Subcutaneous abdominal adipose tissue (tissue), 5 donors: Measurements from ENCODE around the gene GFRA1.
"Not testable (repeated sequence)": the region's sequence is repeated elsewhere in the genome, so short reads cannot be mapped to it uniquely, and the experiment has no call there.

Experiments
- H3K27ac ChIP-seq: one replicate; pipeline ENCODE4 v1.7.0; 2013; ENCODE audit warnings: low read depth, mild to moderate bottlenecking, inconsistent platforms, low read length, moderate library complexity
- H3K27me3 ChIP-seq, 5 donors: one replicate each; pipeline ENCODE4 v1.7.0; 2013; ENCODE audit warnings: low read length in 5 of 5, inconsistent platforms in 1 of 5; ENCODE audit not compliant: control insufficient read depth in 5 of 5, insufficient read depth in 4 of 5
- H3K36me3 ChIP-seq, 5 donors: one replicate each; pipeline ENCODE4 v1.7.0; 2013; ENCODE audit warnings: low read length in 5 of 5; ENCODE audit not compliant: control insufficient read depth in 5 of 5, insufficient read depth in 5 of 5
- H3K4me1 ChIP-seq, 5 donors: one replicate each; pipeline ENCODE4 v1.7.0; 2013; ENCODE audit warnings: low read length in 5 of 5, mild to moderate bottlenecking in 3 of 5, moderate library complexity in 1 of 5; ENCODE audit not compliant: control insufficient read depth in 5 of 5, insufficient read depth in 5 of 5
- H3K4me3 ChIP-seq, 5 donors: one replicate each; pipeline ENCODE4 v1.7.0; 2013; ENCODE audit warnings: low read length in 5 of 5, low read depth in 1 of 5
- H3K9ac ChIP-seq, 5 donors: one replicate each; pipeline ENCODE4 v1.7.0; 2013; ENCODE audit warnings: low read length in 5 of 5, mild to moderate bottlenecking in 4 of 5, moderate library complexity in 3 of 5
- H3K9me3 ChIP-seq, 5 donors: one replicate each; pipeline ENCODE4 v1.7.0; 2013; ENCODE audit warnings: low read length in 5 of 5; ENCODE audit not compliant: control insufficient read depth in 5 of 5
- donor health status: healthy.
- donor health status: healthy.
- donor health status: healthy.
- donor health status: healthy.
- donor health status: healthy.

Gene GFRA1

GRCh38 chr10:116052522-116052921 is 220.5 kb downstream of the GFRA1 start:
- H3K9ac ChIP-seq, H3K4me3 ChIP-seq, H3K36me3 ChIP-seq, H3K27ac ChIP-seq, H3K9me3 ChIP-seq, H3K27me3 ChIP-seq: not testable (repeated sequence)
- H3K4me1 ChIP-seq = peaks cover 3 to 54% (median 51%) of the 10 kb centered on the region in 5 donors

GRCh38 chr10:116049974-116050304 is 223.1 kb downstream of the GFRA1 start:
- H3K4me3 ChIP-seq = no peak overlapping the region
- no peaks in the 10 kb centered on the region for H3K36me3 ChIP-seq
- H3K27ac ChIP-seq = no peak overlapping the region
- H3K9me3 ChIP-seq = no peaks in the 10 kb centered on the region
- H3K4me1 ChIP-seq = peaks cover 6 to 46% (median 44%) of the 10 kb centered on the region in 5 donors
- no peak overlapping the region for H3K9ac ChIP-seq
- no peaks in the 10 kb centered on the region for H3K27me3 ChIP-seq

- Histone ChIP-seq H3K36me3 (no peaks in the 10 kb centered on the region), H3K27ac (no peak overlapping the region), H3K4me3 (no peak overlapping the region), H3K4me1 (peaks cover 11 to 52% (median 50%) of the 10 kb centered on the region in 5 donors), H3K27me3 (no peaks in the 10 kb centered on the region), H3K9ac (no peak overlapping the region), H3K9me3 (no peaks in the 10 kb centered on the region)
Measured at GRCh38 chr10:116049158-116049973, 223.6 kb downstream of the GFRA1 start.

- H3K4me1 ChIP-seq = peaks cover 13 to 59% (median 46%) of the 10 kb centered on the region in 5 donors
- H3K9ac ChIP-seq = no peak overlapping the region
- H3K27ac ChIP-seq = no peak overlapping the region
- H3K9me3 ChIP-seq = no peaks in the 10 kb centered on the region
- H3K27me3 ChIP-seq = no peaks in the 10 kb centered on the region
- H3K36me3 ChIP-seq = no peaks in the 10 kb centered on the region
- no peak overlapping the region for H3K4me3 ChIP-seq
Measured at GRCh38 chr10:116045366-116046356, 227.3 kb downstream of the GFRA1 start.

- Histone ChIP-seq H3K27ac (no peak overlapping the region), H3K9ac (no peak overlapping the region), H3K4me1 (peaks cover 12 to 50% (median 38%) of the 10 kb centered on the region in 5 donors), H3K4me3 (peak overlapping the region in 1 of 5 donors; percentile 12), H3K27me3 (no peaks in the 10 kb centered on the region), H3K9me3 (no peaks in the 10 kb centered on the region), H3K36me3 (no peaks in the 10 kb centered on the region)
Measured at GRCh38 chr10:116044801-116045248, 228.2 kb downstream of the GFRA1 start.

GRCh38 chr10:116043861-116044260 is 229.1 kb downstream of the GFRA1 start:
- H3K27me3 ChIP-seq = no peaks in the 10 kb centered on the region

GRCh38 chr10:116043304-116043703 is 229.7 kb downstream of the GFRA1 start:
- Histone ChIP-seq H3K4me3 (no peak overlapping the region), H3K9ac (no peak overlapping the region), H3K27me3 (no peaks in the 10 kb centered on the region), H3K4me1 (peaks cover 10 to 57% (median 39%) of the 10 kb centered on the region in 5 donors), H3K9me3 (no peaks in the 10 kb centered on the region), H3K36me3 (no peaks in the 10 kb centered on the region), H3K27ac (no peak overlapping the region)

More at GRCh38 chr10:116043861-116044260, 229.1 kb downstream of the GFRA1 start:
- Histone ChIP-seq H3K36me3 (no peaks in the 10 kb centered on the region), H3K9ac (no peak overlapping the region), H3K4me3 (no peak overlapping the region), H3K4me1 (peaks cover 10 to 52% (median 35%) of the 10 kb centered on the region in 5 donors), H3K27ac (peak overlapping the region; percentile 55), H3K9me3 (no peaks in the 10 kb centered on the region)

- Histone ChIP-seq H3K27ac (no peak overlapping the region), H3K4me3 (peak overlapping the region in 1 of 5 donors; percentile 1), H3K9ac (no peak overlapping the region), H3K9me3 (no peaks in the 10 kb centered on the region), H3K36me3 (no peaks in the 10 kb centered on the region), H3K4me1 (peaks cover 10 to 61% (median 41%) of the 10 kb centered on the region in 5 donors), H3K27me3 (no peaks in the 10 kb centered on the region)
Measured at GRCh38 chr10:116041948-116042347, 231.1 kb downstream of the GFRA1 start.

GRCh38 chr10:116039612-116040011 is 233.4 kb downstream of the GFRA1 start:
- Histone ChIP-seq H3K27ac (no peak overlapping the region), H3K9ac (no peak overlapping the region), H3K27me3 (no peaks in the 10 kb centered on the region), H3K4me3 (no peak overlapping the region), H3K4me1 (peaks cover 5 to 43% (median 24%) of the 10 kb centered on the region in 5 donors), H3K9me3 (no peaks in the 10 kb centered on the region), H3K36me3 (no peaks in the 10 kb centered on the region)

GRCh38 chr10:116038259-116038658 is 234.7 kb downstream of the GFRA1 start:
- Histone ChIP-seq H3K9ac (no peak overlapping the region), H3K27ac (no peak overlapping the region), H3K27me3 (no peaks in the 10 kb centered on the region), H3K4me1 (peaks cover 0 to 29% (median 16%) of the 10 kb centered on the region in 5 donors), H3K4me3 (no peak overlapping the region), H3K9me3 (peaks cover 0 to 7% (median 2%) of the 10 kb centered on the region in 5 donors), H3K36me3 (no peaks in the 10 kb centered on the region)
